H1 (cell line): ENCODE measurements around the gene PRPS1. TPM values are rescaled to one million over a fixed set of nuclear protein-coding genes. Genes with fewer than 3 reads are reported as not detected.
"Not testable (repeated sequence)": the region's sequence is repeated elsewhere in the genome, so short reads cannot be mapped to it uniquely, and the experiment has no call there.

Source experiments
- CTCF ChIA-PET: fragments of 300-600 bp; sonication (Branson Sonifier 250); formaldehyde crosslinking; loops from one replicate; lab custom pipeline; 2021; ENCODE audit not compliant: partially characterized antibody; lab: Charles Lee
- POLR2A ChIA-PET: fragments of 300-600 bp; sonication (Branson Sonifier 250); formaldehyde crosslinking; loops from one replicate; lab custom pipeline; 2021; ENCODE audit warnings: inconsistent platforms; ENCODE audit not compliant: partially characterized antibody; lab: Charles Lee
- DNase-seq, 2 experiments: peaks; one replicate each; pipeline versions ENCODE4 v3.0.0 to v3.0.0-alpha.2; 2010 to 2022; ENCODE audit warnings: low spot score in 2 of 2, low read depth in 1 of 2, mixed read lengths in 1 of 2
- FAIRE-seq: peaks from 2 replicates; lab custom pipeline; 2011; peaks lifted over from hg19 to GRCh38; lab: Jason Lieb, UNC
- H2AFZ ChIP-seq: 2 replicates; pipeline ENCODE4 v1.8.1; 2012; ENCODE audit warnings: low read length, inconsistent platforms
- H2AK5ac ChIP-seq: 2 replicates; pipeline ENCODE4 v1.6.1; 2013; ENCODE audit warnings: low read depth, low read length
- H2BK120ac ChIP-seq: replicated peaks from 2 replicates; pipeline ENCODE3; 2013; ENCODE audit warnings: low read depth, low read length, inconsistent platforms
- H2BK12ac ChIP-seq: 2 replicates; pipeline ENCODE4 v1.6.1; 2013; ENCODE audit warnings: low read depth, low read length
- H2BK15ac ChIP-seq: 2 replicates; pipeline ENCODE4 v1.6.1; 2013; ENCODE audit warnings: low read length
- H2BK20ac ChIP-seq: 2 replicates; pipeline ENCODE4 v1.6.1; 2013; ENCODE audit warnings: low read length
- H2BK5ac ChIP-seq: 2 replicates; pipeline ENCODE4 v1.6.1; 2013; ENCODE audit warnings: low read depth, low read length
- H3K14ac ChIP-seq: 2 replicates; pipeline ENCODE4 v1.6.1; 2013; ENCODE audit warnings: inconsistent platforms; ENCODE audit not compliant: insufficient read length
- H3K18ac ChIP-seq: 2 replicates; pipeline ENCODE4 v1.6.1; 2013; ENCODE audit warnings: low read length; ENCODE audit errors: extremely low read depth
- H3K23ac ChIP-seq: 2 replicates; pipeline ENCODE4 v1.6.1; 2013; ENCODE audit warnings: inconsistent platforms; ENCODE audit not compliant: insufficient read length
- H3K23me2 ChIP-seq: 2 replicates; pipeline ENCODE4 v1.6.1; 2013; ENCODE audit warnings: low read depth, low read length
- H3K27ac ChIP-seq: 2 replicates; pipeline ENCODE4 v1.6.1; 2011; ENCODE audit warnings: low read depth, low read length, inconsistent platforms
- H3K27me3 ChIP-seq, 4 experiments: replicated peaks in 1 of 4; 1 replicate in 1 of 4; 2 replicates in 3 of 4; pipeline versions ENCODE4 v1.6.1 to v1.8.1; 2011 to 2013; ENCODE audit warnings: low read length in 3 of 4, mild to moderate bottlenecking in 3 of 4, inconsistent platforms in 2 of 4, mixed read lengths in 2 of 4, moderate library complexity in 1 of 4; ENCODE audit not compliant: control insufficient read depth in 3 of 4, insufficient read depth in 3 of 4; ENCODE audit errors: extremely low read depth in 1 of 4
- H3K36me3 ChIP-seq, 4 experiments: 2 replicates each; pipeline versions ENCODE4 v1.6.1 to v1.8.1; 2011 to 2013; ENCODE audit warnings: mild to moderate bottlenecking in 4 of 4, low read length in 3 of 4, moderate library complexity in 2 of 4, control low read depth in 1 of 4, inconsistent platforms in 1 of 4; ENCODE audit not compliant: insufficient read depth in 4 of 4, control insufficient read depth in 2 of 4
- H3K4ac ChIP-seq: replicated peaks from 2 replicates; pipeline ENCODE3; 2013; ENCODE audit warnings: low read length, low read depth, mixed read lengths, inconsistent platforms; ENCODE audit not compliant: insufficient read length
- H3K4me1 ChIP-seq, 4 experiments: replicated peaks in 1 of 4; 1 replicate in 1 of 4; 2 replicates in 3 of 4; pipeline versions ENCODE4 v1.6.1 to v1.8.1; 2011 to 2013; ENCODE audit warnings: low read length in 3 of 4, inconsistent platforms in 2 of 4, mixed read lengths in 1 of 4; ENCODE audit not compliant: insufficient read depth in 4 of 4, control insufficient read depth in 3 of 4
- H3K4me2 ChIP-seq, 2 experiments: 2 replicates each; pipeline versions ENCODE4 v1.6.1 to v1.8.1; 2011 to 2013; ENCODE audit warnings: low read depth in 2 of 2, low read length in 2 of 2, control low read depth in 1 of 2, inconsistent platforms in 1 of 2, mild to moderate bottlenecking in 1 of 2; ENCODE audit not compliant: insufficient read depth in 1 of 2
- H3K4me3 ChIP-seq, 4 experiments: fragments of 200-600, 300-600 bp in 1 of 4; sonication (generic), shearing (Covaris generic), sonication (Bioruptor Twin) in 1 of 4; 2 replicates each; pipeline versions ENCODE4 v1.5.1 to v1.8.1; 2011 to 2016; ENCODE audit warnings: low read length in 4 of 4, low read depth in 3 of 4, control low read depth in 2 of 4, inconsistent platforms in 2 of 4, mild to moderate bottlenecking in 2 of 4, mixed read lengths in 1 of 4, moderate library complexity in 1 of 4; ENCODE audit not compliant: insufficient read depth in 2 of 4; ENCODE audit errors: extremely low read depth in 1 of 4
- H3K56ac ChIP-seq: replicated peaks from 2 replicates; pipeline ENCODE3; 2013; ENCODE audit warnings: low read depth, mild to moderate bottlenecking, mixed read lengths, low read length, inconsistent platforms; ENCODE audit not compliant: insufficient read length
- H3K79me1 ChIP-seq: 2 replicates; pipeline ENCODE4 v1.6.1; 2013; ENCODE audit warnings: low read depth, low read length, control low read depth
- H3K79me2 ChIP-seq, 2 experiments: 2 replicates each; pipeline versions ENCODE4 v1.6.1 to v1.8.1; 2012 to 2013; ENCODE audit warnings: low read length in 2 of 2, mild to moderate bottlenecking in 2 of 2, inconsistent platforms in 1 of 2; ENCODE audit not compliant: insufficient read depth in 2 of 2, control insufficient read depth in 1 of 2
- H3K9ac ChIP-seq, 4 experiments: replicated peaks in 1 of 4; 1 replicate in 1 of 4; 2 replicates in 3 of 4; pipeline versions ENCODE4 v1.6.1 to v1.8.1; 2011 to 2013; ENCODE audit warnings: low read depth in 3 of 4, low read length in 3 of 4, control low read depth in 2 of 4, mild to moderate bottlenecking in 2 of 4, moderate library complexity in 2 of 4, inconsistent platforms in 1 of 4; ENCODE audit errors: extremely low read depth in 1 of 4
- H3K9me3 ChIP-seq, 2 experiments: 2 replicates each; pipeline versions ENCODE4 v1.6.1 to v1.8.1; 2012 to 2013; ENCODE audit warnings: mild to moderate bottlenecking in 2 of 2, moderate library complexity in 2 of 2, control low read depth in 1 of 2, inconsistent platforms in 1 of 2, low read depth in 1 of 2, low read length in 1 of 2, mixed read lengths in 1 of 2; ENCODE audit not compliant: insufficient read depth in 2 of 2
- H4K20me1 ChIP-seq, 2 experiments: replicated peaks in 1 of 2; 2 replicates each; pipeline versions ENCODE3 to v1.8.1; 2011 to 2013; ENCODE audit warnings: inconsistent platforms in 2 of 2, low read length in 2 of 2, mild to moderate bottlenecking in 1 of 2; ENCODE audit not compliant: insufficient read depth in 2 of 2, control insufficient read depth in 1 of 2
- H4K5ac ChIP-seq: 2 replicates; pipeline ENCODE4 v1.6.1; 2013; ENCODE audit warnings: low read length, low read depth, mixed read lengths, inconsistent platforms; ENCODE audit not compliant: insufficient read length
- H4K8ac ChIP-seq: 2 replicates; pipeline ENCODE4 v1.8.0; 2013; ENCODE audit warnings: mild to moderate bottlenecking, moderate library complexity, low read length, inconsistent platforms; ENCODE audit not compliant: insufficient read depth; ENCODE audit errors: extremely low read depth
- H4K91ac ChIP-seq: replicated peaks from 2 replicates; pipeline ENCODE3; 2013; ENCODE audit warnings: low read length, mixed read lengths, inconsistent platforms; ENCODE audit not compliant: insufficient read length
- WGBS, 2 experiments: shearing (Covaris generic) in 1 of 2; methylation state at CpG; one replicate each; pipeline versions ENCODE4 v1.1.6 to v1.1.7; 2013 to 2015; ENCODE audit warnings: low lambda C conversion rate in 2 of 2, mixed read lengths in 2 of 2, inconsistent platforms in 1 of 2, low coverage in 1 of 2, missing lambda C conversion rate in 1 of 2; ENCODE audit not compliant: insufficient replicate concordance in 2 of 2, insufficient coverage in 1 of 2, insufficient read length in 1 of 2; ENCODE audit errors: extremely low coverage in 1 of 2, missing lambda C conversion rate in 1 of 2; 5-methylcytosine and 5-hydroxymethylcytosine counted together
- polyA plus RNA-seq, 7 experiments: library from polyadenylated mRNA; depleted of rRNA in 3 of 7; stranded (reverse) in 5 of 7; unstranded in 2 of 7; fragments of >200 nt in 5 of 7; fragments of 200-250 nt in 2 of 7; gene quantifications; 1 replicate in 5 of 7; 2 replicates in 1 of 7; 4 replicates in 1 of 7; pipeline versions ENCODE4 v1.2.1 to v1.2.3, GENCODE V29; 2011 to 2013; ENCODE audit warnings: missing spikeins in 2 of 7, mixed read lengths in 2 of 7
- total RNA-seq: library from RNA; stranded (reverse); fragmentation: NEBNext Ultra II Directional; extraction: Animal tissue kit (Norgen Biotek cat#: 25700); gene quantifications from 2 replicates; pipeline ENCODE4 v1.2.1, GENCODE V29; 2021

The PRPS1 gene
- total and polyA plus RNA-seq, 2 of the 8 experiments (the other 6 are each of a cell fraction or from before 2014, with no cell fraction given) = 90.1 to 110 TPM

GRCh38 chrX:107671256-107671655, 42.9 kb downstream of the PRPS1 start:
- H2BK15ac ChIP-seq, H3K4me3 ChIP-seq, H3K14ac ChIP-seq, H3K36me3 ChIP-seq, H3K4ac ChIP-seq, H2BK12ac ChIP-seq, H3K4me1 ChIP-seq, DNase-seq, H3K4me2 ChIP-seq, H3K18ac ChIP-seq, H3K56ac ChIP-seq, H3K79me2 ChIP-seq, H3K79me1 ChIP-seq, H4K91ac ChIP-seq, H2BK20ac ChIP-seq, H3K27ac ChIP-seq, H4K8ac ChIP-seq, H3K23me2 ChIP-seq, H3K27me3 ChIP-seq, H3K23ac ChIP-seq, FAIRE-seq, H4K5ac ChIP-seq, H4K20me1 ChIP-seq, H2AFZ ChIP-seq, H2AK5ac ChIP-seq, H3K9me3 ChIP-seq, H2BK5ac ChIP-seq, POLR2A ChIA-PET, H3K9ac ChIP-seq, H2BK120ac ChIP-seq: not testable (repeated sequence)
- CTCF ChIA-PET = interaction anchor here (0.6 to 29.5 kb wide), 9 partner anchors 10 to 331 kb away, joined by 3 to 325 read pairs (median 7); partner anchors contain the start of genes NCBP2L and TSC22D3
- 97% methylated on average over 5 of the region's 9 CpGs; no CpG with 5 or more reads in 1 of the 2 experiments for WGBS, 2 experiments
